ENCODE data around the gene ACADSB. TPM values are rescaled to one million over a fixed set of nuclear protein-coding genes. Genes with fewer than 3 reads are reported as not detected.

Gene ACADSB
- total RNA-seq, 1 donor from 2014 or later = 9.9 TPM

DNA sequence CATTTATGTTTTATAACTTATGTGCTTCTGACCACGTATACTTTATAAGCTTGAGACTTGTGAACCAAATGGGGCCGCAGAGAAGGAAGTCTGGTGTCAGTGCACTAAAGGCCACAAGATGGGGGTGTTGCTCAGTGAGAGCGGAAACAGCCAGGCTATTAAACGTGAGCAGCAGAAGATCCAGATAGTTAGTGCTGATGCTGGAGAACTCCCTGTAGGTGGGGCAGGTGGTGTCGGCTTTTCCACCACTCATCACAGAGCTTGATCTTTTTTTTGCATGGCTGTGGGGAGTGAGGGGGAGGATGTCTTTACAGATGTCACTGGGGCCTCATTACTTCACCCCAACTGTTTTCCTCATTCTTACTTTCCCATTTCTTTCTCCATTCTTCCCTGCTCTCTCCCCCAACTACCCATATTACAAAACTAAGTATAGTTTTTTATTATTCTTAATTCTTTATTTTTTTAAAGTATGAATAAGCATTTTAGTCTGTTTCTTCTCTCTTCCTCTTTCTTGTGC is 34.7 kb downstream of the ACADSB start:
- no peaks in the 10 kb centered on the region for H3K36me3 Mint-ChIP-seq (ENCODE audit: unreplicated experiment)
- no peaks in the 10 kb centered on the region for H3K9me3 Mint-ChIP-seq (ENCODE audit: unreplicated experiment)
- H3K4me1 Mint-ChIP-seq (ENCODE audit: low read depth, unreplicated experiment) = no peaks in the 10 kb centered on the region
- peak; percentile 60 for DNase-seq
- H3K4me3 Mint-ChIP-seq (ENCODE audit: unreplicated experiment) = no peak overlapping the region
- H3K27me3 Mint-ChIP-seq (ENCODE audit: unreplicated experiment) = peaks cover 1% of the 10 kb centered on the region
- TF ChIP-seq, protein P1, sequence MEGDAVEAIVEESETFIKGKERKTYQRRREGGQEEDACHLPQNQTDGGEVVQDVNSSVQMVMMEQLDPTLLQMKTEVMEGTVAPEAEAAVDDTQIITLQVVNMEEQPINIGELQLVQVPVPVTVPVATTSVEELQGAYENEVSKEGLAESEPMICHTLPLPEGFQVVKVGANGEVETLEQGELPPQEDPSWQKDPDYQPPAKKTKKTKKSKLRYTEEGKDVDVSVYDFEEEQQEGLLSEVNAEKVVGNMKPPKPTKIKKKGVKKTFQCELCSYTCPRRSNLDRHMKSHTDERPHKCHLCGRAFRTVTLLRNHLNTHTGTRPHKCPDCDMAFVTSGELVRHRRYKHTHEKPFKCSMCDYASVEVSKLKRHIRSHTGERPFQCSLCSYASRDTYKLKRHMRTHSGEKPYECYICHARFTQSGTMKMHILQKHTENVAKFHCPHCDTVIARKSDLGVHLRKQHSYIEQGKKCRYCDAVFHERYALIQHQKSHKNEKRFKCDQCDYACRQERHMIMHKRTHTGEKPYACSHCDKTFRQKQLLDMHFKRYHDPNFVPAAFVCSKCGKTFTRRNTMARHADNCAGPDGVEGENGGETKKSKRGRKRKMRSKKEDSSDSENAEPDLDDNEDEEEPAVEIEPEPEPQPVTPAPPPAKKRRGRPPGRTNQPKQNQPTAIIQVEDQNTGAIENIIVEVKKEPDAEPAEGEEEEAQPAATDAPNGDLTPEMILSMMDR (IDR thresholded peaks at IDR 0.05; ENCODE audit: partially characterized antibody, unreplicated experiment) = peak; percentile 70
- H3K27ac Mint-ChIP-seq (ENCODE audit: unreplicated experiment) = no peak overlapping the region

DNA sequence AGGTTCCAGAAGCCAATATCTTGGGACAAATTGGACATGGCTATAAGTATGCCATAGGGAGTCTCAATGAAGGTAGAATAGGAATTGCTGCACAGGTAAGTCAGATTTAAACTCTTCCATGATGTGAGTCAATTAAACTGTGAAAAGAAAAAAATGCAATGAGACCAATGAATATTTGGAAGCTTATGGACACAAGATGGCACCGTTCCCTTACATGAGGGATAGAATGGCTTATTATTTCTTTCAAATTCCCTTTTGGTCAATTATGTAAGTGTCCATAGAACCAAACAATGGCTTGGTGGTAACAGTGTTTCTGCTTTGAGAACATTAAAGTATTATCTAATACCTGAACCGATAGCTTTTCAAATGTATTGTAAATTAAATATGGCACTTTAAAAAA is 35.6 kb downstream of the ACADSB start:
- no peak overlapping the region for H3K4me3 Mint-ChIP-seq (ENCODE audit: unreplicated experiment)
- H3K36me3 Mint-ChIP-seq (ENCODE audit: unreplicated experiment) = no peaks in the 10 kb centered on the region
- H3K27me3 Mint-ChIP-seq (ENCODE audit: unreplicated experiment) = peaks cover 1% of the 10 kb centered on the region
- no peaks in the 10 kb centered on the region for H3K9me3 Mint-ChIP-seq (ENCODE audit: unreplicated experiment)
- TF ChIP-seq, protein P1 (IDR thresholded peaks at IDR 0.05; ENCODE audit: partially characterized antibody, unreplicated experiment) = no peak
- no peak for DNase-seq
- no peak overlapping the region for H3K27ac Mint-ChIP-seq (ENCODE audit: unreplicated experiment)
- no peaks in the 10 kb centered on the region for H3K4me1 Mint-ChIP-seq (ENCODE audit: low read depth, unreplicated experiment)

DNA sequence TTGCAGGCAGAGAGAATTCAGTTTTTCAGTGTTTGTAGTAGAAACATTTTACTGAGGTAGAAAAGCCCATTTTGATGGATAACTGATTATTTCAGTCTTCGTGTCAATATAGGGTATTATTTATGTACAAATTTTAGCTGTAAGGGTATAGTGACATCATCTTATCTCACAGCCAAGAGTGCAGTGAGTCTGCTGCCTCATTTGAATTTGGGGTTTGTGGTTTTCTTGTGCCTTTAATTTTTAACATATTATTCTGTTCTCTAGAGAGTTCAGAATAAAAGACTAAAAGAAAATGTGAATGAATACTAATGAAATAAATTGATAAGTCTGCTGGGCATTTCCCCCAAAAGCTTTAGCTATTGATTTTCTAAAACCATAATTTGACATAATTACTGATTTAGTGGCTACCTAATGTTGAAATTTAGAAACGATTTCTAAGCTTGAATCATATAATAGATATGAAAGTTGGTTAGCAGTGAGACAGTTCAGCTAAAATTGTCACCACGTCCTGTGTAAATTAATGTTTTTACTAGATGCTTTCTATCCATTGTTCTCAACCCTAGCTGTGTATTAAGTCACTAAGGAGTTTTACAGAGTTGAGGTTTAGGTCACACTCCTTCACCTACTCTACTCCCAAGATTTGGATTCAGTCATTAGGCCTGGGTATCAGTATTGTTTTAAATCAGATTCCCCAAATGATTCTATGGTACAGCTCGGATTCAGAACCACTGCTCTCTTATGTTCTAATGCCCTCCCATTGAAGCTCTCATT is 37.3 kb downstream of the ACADSB start:
- no peak overlapping the region for H3K4me3 Mint-ChIP-seq (ENCODE audit: unreplicated experiment)
- H3K27ac Mint-ChIP-seq (ENCODE audit: unreplicated experiment) = no peak overlapping the region
- no peaks in the 10 kb centered on the region for H3K4me1 Mint-ChIP-seq (ENCODE audit: low read depth, unreplicated experiment)
- DNase-seq = no peak
- TF ChIP-seq, protein P1 (IDR thresholded peaks at IDR 0.05; ENCODE audit: partially characterized antibody, unreplicated experiment) = no peak
- no peaks in the 10 kb centered on the region for H3K36me3 Mint-ChIP-seq (ENCODE audit: unreplicated experiment)
- H3K27me3 Mint-ChIP-seq (ENCODE audit: unreplicated experiment) = peaks cover 1% of the 10 kb centered on the region
- no peaks in the 10 kb centered on the region for H3K9me3 Mint-ChIP-seq (ENCODE audit: unreplicated experiment)

- Mint-ChIP-seq H3K36me3 (ENCODE audit: unreplicated experiment) (peaks cover 6% of the 10 kb centered on the region), H3K27me3 (ENCODE audit: unreplicated experiment) (no peaks in the 10 kb centered on the region), H3K27ac (ENCODE audit: unreplicated experiment) (no peak overlapping the region), H3K4me1 (ENCODE audit: low read depth, unreplicated experiment) (no peaks in the 10 kb centered on the region), H3K4me3 (ENCODE audit: unreplicated experiment) (no peak overlapping the region), H3K9me3 (ENCODE audit: unreplicated experiment) (peaks cover 2% of the 10 kb centered on the region)
- DNase-seq = no peak
- TF ChIP-seq, protein P1 (IDR thresholded peaks at IDR 0.05; ENCODE audit: partially characterized antibody, unreplicated experiment) = no peak
These were observed 49.2 kb downstream of the ACADSB start for GRCh38 chr10:123057968-123058367.

DNA sequence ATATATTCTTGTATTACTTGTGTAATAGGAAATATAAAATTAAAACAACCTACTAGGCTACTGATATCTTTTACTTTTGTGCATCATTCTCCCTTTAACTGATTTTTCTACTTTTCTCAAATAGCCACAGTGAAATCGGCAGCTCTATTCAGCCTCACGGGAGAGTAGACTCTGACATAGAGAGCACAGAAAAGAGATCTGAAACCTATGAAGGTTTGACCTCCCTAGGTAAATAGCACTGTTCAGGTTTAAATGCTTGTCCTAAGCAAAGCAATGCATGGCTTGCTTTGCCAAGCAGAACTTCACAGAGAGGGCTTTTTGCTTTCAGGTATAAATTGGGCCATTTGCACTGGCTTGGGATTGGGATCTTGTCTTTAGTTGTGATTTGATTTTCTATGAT is 53.1 kb downstream of the ACADSB start:
- peaks cover 8% of the 10 kb centered on the region for H3K36me3 Mint-ChIP-seq (ENCODE audit: unreplicated experiment)
- TF ChIP-seq, protein P1 (IDR thresholded peaks at IDR 0.05; ENCODE audit: partially characterized antibody, unreplicated experiment) = no peak
- no peak for DNase-seq

More for the DNA sequence above, 53.1 kb downstream of the ACADSB start:
- Mint-ChIP-seq H3K9me3 (ENCODE audit: unreplicated experiment) (peaks cover 3% of the 10 kb centered on the region), H3K27me3 (ENCODE audit: unreplicated experiment) (no peaks in the 10 kb centered on the region), H3K4me3 (ENCODE audit: unreplicated experiment) (no peak overlapping the region), H3K27ac (ENCODE audit: unreplicated experiment) (no peak overlapping the region), H3K4me1 (ENCODE audit: low read depth, unreplicated experiment) (no peaks in the 10 kb centered on the region)
